Tibial nerve (tissue), 4 donors: Measurements from ENCODE around the gene RHBDL2. TPM values are rescaled to one million over a fixed set of nuclear protein-coding genes. Genes with fewer than 3 reads are reported as not detected.

Experiments
- DNase-seq, 2 donors: peaks; one replicate each; pipeline ENCODE4 v3.0.0-alpha.2; 2019; ENCODE audit warnings: low spot score in 2 of 2
- H3K27ac ChIP-seq, 4 donors: fragments of 200-600 bp; sonication (generic) in 3 of 4; one replicate each; pipeline ENCODE4 v1.5.1; 2017 to 2019; ENCODE audit warnings: mild to moderate bottlenecking in 1 of 4
- H3K27me3 ChIP-seq, 2 donors: fragments of 200-600 bp; sonication (generic) in 1 of 2; one replicate each; pipeline versions ENCODE4 v1.5.1 to v1.6.0; 2017 to 2019
- H3K36me3 ChIP-seq, 3 donors: fragments of 200-600 bp; sonication (generic); one replicate each; pipeline ENCODE4 v1.5.1; 2018 to 2019
- H3K4me1 ChIP-seq, 4 donors: fragments of 200-600 bp; sonication (generic) in 3 of 4; one replicate each; pipeline ENCODE4 v1.5.1; 2017 to 2019
- H3K4me3 ChIP-seq, 4 donors: fragments of 200-600 bp; sonication (generic) in 3 of 4; one replicate each; pipeline ENCODE4 v1.5.1; 2017 to 2019; ENCODE audit warnings: mild to moderate bottlenecking in 1 of 4, moderate library complexity in 1 of 4
- H3K9me3 ChIP-seq, 4 donors: fragments of 200-600 bp; sonication (generic) in 3 of 4; one replicate each; pipeline ENCODE4 v1.5.1; 2017 to 2019
- EP300 ChIP-seq, 2 donors: sonication (generic); formaldehyde crosslinking; IDR thresholded peaks; one replicate each; pipeline ENCODE4 v1.6.1; 2017; ENCODE audit warnings: antibody characterized with exemption in 2 of 2, mild to moderate bottlenecking in 1 of 2
- POLR2A ChIP-seq, 2 donors: fragments of 450-650 bp; IDR thresholded peaks; one replicate each; pipeline ENCODE4 v1.6.1; 2017; ENCODE audit warnings: antibody characterized with exemption in 2 of 2, mild to moderate bottlenecking in 2 of 2, moderate library complexity in 2 of 2
- WGBS, 2 donors: methylation state at CpG; one replicate each; pipeline ENCODE4 v1.1.5; 2018; 5-methylcytosine and 5-hydroxymethylcytosine counted together
- total RNA-seq, 4 donors: library from RNA; depleted of rRNA; stranded (reverse); fragments of >200 nt; gene quantifications; one replicate each; pipeline ENCODE4 v1.1.0, GENCODE V29; 2016
- TF ChIP-seq, protein P1 (sequence below), 5 experiments: fragments of 200-600 bp in 3 of 5; fragments of 450-650 bp in 2 of 5; sonication (generic) in 3 of 5; IDR thresholded peaks; one replicate each; pipeline ENCODE4 v1.5.1; 2016 to 2019; ENCODE audit warnings: antibody characterized with exemption in 5 of 5, mild to moderate bottlenecking in 3 of 5, moderate library complexity in 2 of 5

Gene RHBDL2
- total RNA-seq, 4 donors from 2014 or later = 1.3 TPM; not detected in 3

DNA sequence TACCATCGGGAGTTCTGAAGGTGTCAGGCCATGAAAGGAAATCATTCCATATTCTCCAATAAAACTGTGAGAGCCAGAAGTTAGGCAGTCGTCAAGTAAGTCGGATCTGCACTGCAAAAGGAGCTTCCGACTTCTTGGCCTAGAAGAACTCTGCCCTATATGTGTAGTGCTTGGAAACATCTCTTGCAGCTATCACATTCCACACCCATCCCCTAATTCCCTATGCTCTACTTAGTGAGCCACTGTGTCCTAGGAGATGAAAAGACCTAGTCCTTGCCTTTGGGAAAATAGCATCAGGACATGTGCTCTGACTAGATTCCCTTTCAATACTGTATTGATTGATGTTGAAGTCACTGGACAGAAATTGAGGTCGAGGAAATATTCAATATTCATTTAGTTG, 52.0 kb downstream of the RHBDL2 start:
- Histone ChIP-seq H3K36me3 (no peaks in the 10 kb centered on the region), H3K4me3 (no peak overlapping the region), H3K9me3 (no peaks in the 10 kb centered on the region), H3K4me1 (no peaks in the 10 kb centered on the region), H3K27me3 (no peaks in the 10 kb centered on the region), H3K27ac (no peak overlapping the region)
- TF ChIP-seq POLR2A (IDR thresholded peaks at IDR 0.05) (no peak), EP300 (IDR thresholded peaks at IDR 0.05) (no peak)
- TF ChIP-seq, protein P1, sequence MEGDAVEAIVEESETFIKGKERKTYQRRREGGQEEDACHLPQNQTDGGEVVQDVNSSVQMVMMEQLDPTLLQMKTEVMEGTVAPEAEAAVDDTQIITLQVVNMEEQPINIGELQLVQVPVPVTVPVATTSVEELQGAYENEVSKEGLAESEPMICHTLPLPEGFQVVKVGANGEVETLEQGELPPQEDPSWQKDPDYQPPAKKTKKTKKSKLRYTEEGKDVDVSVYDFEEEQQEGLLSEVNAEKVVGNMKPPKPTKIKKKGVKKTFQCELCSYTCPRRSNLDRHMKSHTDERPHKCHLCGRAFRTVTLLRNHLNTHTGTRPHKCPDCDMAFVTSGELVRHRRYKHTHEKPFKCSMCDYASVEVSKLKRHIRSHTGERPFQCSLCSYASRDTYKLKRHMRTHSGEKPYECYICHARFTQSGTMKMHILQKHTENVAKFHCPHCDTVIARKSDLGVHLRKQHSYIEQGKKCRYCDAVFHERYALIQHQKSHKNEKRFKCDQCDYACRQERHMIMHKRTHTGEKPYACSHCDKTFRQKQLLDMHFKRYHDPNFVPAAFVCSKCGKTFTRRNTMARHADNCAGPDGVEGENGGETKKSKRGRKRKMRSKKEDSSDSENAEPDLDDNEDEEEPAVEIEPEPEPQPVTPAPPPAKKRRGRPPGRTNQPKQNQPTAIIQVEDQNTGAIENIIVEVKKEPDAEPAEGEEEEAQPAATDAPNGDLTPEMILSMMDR (IDR thresholded peaks at IDR 0.05) = no peak
- 62 to 84% methylated on average over 5 of the region's 5 CpGs for WGBS, 2 donors
- no peak for DNase-seq

DNA sequence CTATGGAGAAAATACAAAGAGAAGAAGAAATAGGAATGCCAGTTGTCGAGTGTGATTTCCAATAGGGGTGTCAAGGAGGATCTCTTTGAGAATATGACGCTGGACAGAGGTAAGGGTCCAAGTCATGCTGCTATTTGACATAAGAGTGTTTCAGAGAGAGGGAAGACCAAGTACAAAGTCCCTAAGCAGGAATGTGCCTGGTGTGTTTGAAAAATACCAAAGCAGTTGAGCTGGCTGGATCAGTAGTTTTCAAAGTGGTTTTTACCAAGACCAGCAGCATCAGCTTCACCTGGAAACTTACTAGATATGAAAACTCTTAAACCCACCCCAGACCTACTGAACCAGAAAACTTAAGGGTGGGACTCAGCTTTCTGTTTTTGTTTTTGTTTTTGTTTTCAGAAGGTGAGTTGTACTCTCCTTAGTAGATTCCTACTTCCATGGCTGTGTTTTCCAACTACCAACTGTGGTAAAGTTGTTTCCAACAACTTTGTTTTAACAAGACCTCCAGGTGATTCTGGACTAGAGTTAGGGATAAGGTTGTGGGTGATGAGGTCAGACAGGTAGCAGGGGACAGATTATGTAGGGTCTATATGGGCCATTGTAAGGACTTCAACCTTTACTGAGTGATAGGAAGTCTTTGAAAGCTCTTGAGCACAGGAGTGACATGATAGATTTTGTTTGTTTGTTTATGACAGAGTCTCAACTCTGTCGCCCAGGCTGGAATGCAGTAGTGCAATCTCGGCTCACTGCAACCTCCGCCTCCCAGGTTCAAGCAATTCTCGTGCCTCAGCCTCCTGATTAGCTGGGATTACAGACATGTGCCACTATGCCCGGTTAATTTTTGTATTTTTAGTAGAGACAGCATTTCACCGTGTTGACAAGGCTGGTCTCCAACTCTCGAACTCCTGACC, 53.0 kb downstream of the RHBDL2 start:
- H3K36me3 ChIP-seq = no peaks in the 10 kb centered on the region
- no peak overlapping the region for H3K4me3 ChIP-seq
- DNase-seq = no peak
- no peak overlapping the region for H3K27ac ChIP-seq
- TF ChIP-seq POLR2A (IDR thresholded peaks at IDR 0.05) (no peak), EP300 (IDR thresholded peaks at IDR 0.05) (no peak)
- TF ChIP-seq, protein P1 (IDR thresholded peaks at IDR 0.05) = no peak
- 84 to 87% methylated on average over 9 of the region's 9 CpGs for WGBS, 2 donors
- no peaks in the 10 kb centered on the region for H3K9me3 ChIP-seq
- no peaks in the 10 kb centered on the region for H3K27me3 ChIP-seq
- H3K4me1 ChIP-seq = no peaks in the 10 kb centered on the region

DNA sequence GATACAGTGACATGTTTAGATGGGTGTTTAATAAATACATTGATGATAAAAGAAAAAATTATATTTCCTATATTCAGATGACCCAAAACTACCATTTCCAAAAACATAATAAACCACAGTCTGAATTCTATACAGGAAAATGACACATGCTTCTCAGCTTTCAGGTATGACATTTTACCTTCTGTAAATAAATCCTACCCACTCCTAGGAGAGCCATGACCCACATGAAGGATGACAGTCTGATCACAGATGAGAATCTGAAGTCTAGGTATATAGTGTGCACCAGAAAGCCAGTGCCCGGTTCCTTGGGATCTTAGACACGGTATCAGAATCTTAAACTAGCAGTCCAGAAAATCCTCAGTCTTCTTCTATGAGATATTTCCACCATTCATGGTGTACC, 56.5 kb downstream of the RHBDL2 start:
- H3K4me1 ChIP-seq = no peaks in the 10 kb centered on the region
- no peak overlapping the region for H3K27ac ChIP-seq
- no peak for DNase-seq
- no peaks in the 10 kb centered on the region for H3K27me3 ChIP-seq
- no peaks in the 10 kb centered on the region for H3K9me3 ChIP-seq
- 98% methylated on average over 2 of the region's 2 CpGs for WGBS, 2 donors
- TF ChIP-seq, protein P1 (IDR thresholded peaks at IDR 0.05) = no peak
- TF ChIP-seq POLR2A (IDR thresholded peaks at IDR 0.05) (no peak), EP300 (IDR thresholded peaks at IDR 0.05) (no peak)
- no peak overlapping the region for H3K4me3 ChIP-seq
- H3K36me3 ChIP-seq = no peaks in the 10 kb centered on the region

DNA sequence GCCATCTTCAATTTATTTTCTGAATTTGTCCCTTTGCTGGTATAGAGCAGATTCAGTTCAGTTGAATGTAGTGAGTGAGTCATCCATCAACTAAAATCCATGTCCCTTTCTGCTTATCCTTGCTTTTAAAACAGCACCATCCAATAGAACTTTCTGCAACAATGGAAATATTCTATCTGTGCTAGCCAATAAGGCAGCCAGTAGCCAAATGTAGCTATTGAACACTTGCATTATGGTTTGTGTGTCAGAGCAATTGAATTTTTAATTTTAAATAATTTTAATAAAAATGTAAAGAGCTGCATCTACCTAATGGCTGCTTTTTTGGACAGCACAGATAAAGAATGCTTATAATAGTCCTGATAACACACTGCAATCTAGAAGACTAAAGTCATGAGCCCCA, 60.1 kb downstream of the RHBDL2 start, which contains the start of gene GJA9:
Gene GJA9 (minus strand): TSS at position 101 of the 400 bp plus-strand sequence. CDS start 5,489 bp downstream, outside the sequence.
- TF ChIP-seq, protein P1 (IDR thresholded peaks at IDR 0.05) = no peak
- TF ChIP-seq EP300 (IDR thresholded peaks at IDR 0.05) (no peak), POLR2A (IDR thresholded peaks at IDR 0.05) (no peak)
- DNase-seq = no peak
- no peaks in the 10 kb centered on the region for H3K9me3 ChIP-seq
- no peak within 1 kb of the TSS for H3K4me3 ChIP-seq
- no peak within 1 kb of the TSS for H3K27ac ChIP-seq
- H3K36me3 ChIP-seq = no peaks in the 10 kb centered on the region
- no peaks in the 10 kb centered on the region for H3K27me3 ChIP-seq
- H3K4me1 ChIP-seq = no peaks in the 10 kb centered on the region

DNA sequence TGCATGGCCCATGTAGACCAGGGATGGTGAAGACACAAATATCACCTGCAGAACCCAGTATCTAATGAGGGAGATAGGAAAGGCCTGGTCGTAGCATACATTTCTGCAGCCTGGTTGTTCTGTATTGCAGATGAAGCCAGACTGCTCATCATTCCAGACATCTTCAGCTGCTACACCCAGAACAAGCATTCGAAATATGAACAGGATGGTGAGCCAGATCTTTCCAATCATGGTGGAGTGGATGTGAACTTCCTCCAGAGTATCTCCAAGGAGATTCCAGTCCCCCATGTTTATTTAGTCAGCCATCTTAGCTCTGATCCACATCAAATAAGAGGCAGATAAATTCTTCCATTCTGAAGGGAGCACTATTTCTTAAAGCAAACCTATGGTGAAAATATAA, 65.8 kb downstream of the RHBDL2 start:
- Histone ChIP-seq H3K9me3 (no peaks in the 10 kb centered on the region), H3K27me3 (no peaks in the 10 kb centered on the region), H3K4me1 (peaks cover 0 to 28% (median 10%) of the 10 kb centered on the region in 4 donors), H3K27ac (no peak overlapping the region), H3K36me3 (no peaks in the 10 kb centered on the region), H3K4me3 (no peak overlapping the region)
- TF ChIP-seq POLR2A (IDR thresholded peaks at IDR 0.05) (no peak), EP300 (IDR thresholded peaks at IDR 0.05) (no peak)
- TF ChIP-seq, protein P1 (IDR thresholded peaks at IDR 0.05) = no peak
- DNase-seq = no peak
- 70 to 76% methylated on average over 2 of the region's 2 CpGs for WGBS, 2 donors
